Natural killer cell treated with Interleukin-12 subunit alpha and Interleukin-12 subunit beta and Interleukin-15 and Interleukin-18, amount 100 ng/mL, for 72 hours (primary cell): ENCODE data around the gene ARHGEF38. TPM values are rescaled to one million over a fixed set of nuclear protein-coding genes. Genes with fewer than 3 reads are reported as not detected.
"Not testable (repeated sequence)": the region's sequence is repeated elsewhere in the genome, so short reads cannot be mapped to it uniquely, and the experiment has no call there.

Experiments
- ATAC-seq, 2 donors: fragments of 150-1000 bp; cut with Tn5 transposase in 1 of 2; sonication (Bioruptor Pico), chemical (Tn5 transposase) in 1 of 2; 2 replicates each; pipeline ENCODE4 v1.10.0; 2021
- DNase-seq: peaks from one replicate; pipeline ENCODE4 v3.0.0; 2022; ENCODE audit warnings: low spot score
- H3K27ac Mint-ChIP-seq, 2 donors: 1 replicate in 1 of 2; 2 replicates in 1 of 2; pipeline ENCODE4 v1.8.0; 2022; ENCODE audit warnings: mixed read lengths in 2 of 2, mild to moderate bottlenecking in 1 of 2, moderate library complexity in 1 of 2
- H3K27me3 Mint-ChIP-seq, 2 donors: 1 replicate in 1 of 2; 2 replicates in 1 of 2; pipeline ENCODE4 v1.8.0; 2022; ENCODE audit warnings: mixed read lengths in 2 of 2
- H3K36me3 Mint-ChIP-seq: one replicate; pipeline ENCODE4 v1.8.0; 2022; ENCODE audit warnings: mixed read lengths
- H3K4me1 Mint-ChIP-seq, 2 donors: 1 replicate in 1 of 2; 2 replicates in 1 of 2; pipeline ENCODE4 v1.8.0; 2022; ENCODE audit warnings: low read depth in 2 of 2, mixed read lengths in 2 of 2, mild to moderate bottlenecking in 1 of 2
- H3K4me3 Mint-ChIP-seq: one replicate; pipeline ENCODE4 v1.8.0; 2022; ENCODE audit warnings: mixed read lengths
- H3K9me3 Mint-ChIP-seq: 2 replicates; pipeline ENCODE4 v1.8.0; 2022; ENCODE audit warnings: mixed read lengths
- total RNA-seq, 2 donors: library from RNA; stranded (reverse); gene quantifications; one replicate each; pipeline ENCODE4 v1.2.3, GENCODE V29; 2022

ARHGEF38 gene
- total RNA-seq, 2 donors from 2014 or later: not detected

GRCh38 chr4:105605493-105605892 lies 53.1 kb downstream of the ARHGEF38 start:
- Mint-ChIP-seq H3K4me1 (no peaks in the 10 kb centered on the region), H3K27me3 (peaks cover 5 to 9% of the 10 kb centered on the region in 2 donors), H3K27ac (no peak overlapping the region), H3K36me3 (no peaks in the 10 kb centered on the region), H3K9me3 (peaks cover 4% of the 10 kb centered on the region), H3K4me3 (no peak overlapping the region)
- no peak for DNase-seq
- ATAC-seq: no peak

- no peak overlapping the region for H3K4me3 Mint-ChIP-seq
- H3K36me3 Mint-ChIP-seq: no peaks in the 10 kb centered on the region
- DNase-seq (no peak), ATAC-seq (no peak)
- no peaks in the 10 kb centered on the region for H3K4me1 Mint-ChIP-seq
- peaks cover 9 to 10% of the 10 kb centered on the region in 2 donors for H3K27me3 Mint-ChIP-seq
- H3K9me3 Mint-ChIP-seq: peaks cover 4% of the 10 kb centered on the region
- H3K27ac Mint-ChIP-seq: no peak overlapping the region
These were observed 55.5 kb downstream of the ARHGEF38 start for GRCh38 chr4:105607876-105608275.

- not testable (repeated sequence) for H3K36me3 Mint-ChIP-seq, ATAC-seq, H3K27ac Mint-ChIP-seq, H3K4me1 Mint-ChIP-seq, DNase-seq, H3K4me3 Mint-ChIP-seq, H3K9me3 Mint-ChIP-seq
- peaks cover 9 to 10% of the 10 kb centered on the region in 2 donors for H3K27me3 Mint-ChIP-seq
These were observed 57.4 kb downstream of the ARHGEF38 start for GRCh38 chr4:105609819-105610218.

- H3K36me3 Mint-ChIP-seq: no peaks in the 10 kb centered on the region
- DNase-seq (no peak), ATAC-seq (no peak)
- no peak overlapping the region for H3K27ac Mint-ChIP-seq
- peaks cover 0 to 13% of the 10 kb centered on the region in 2 donors for H3K27me3 Mint-ChIP-seq
- H3K4me1 Mint-ChIP-seq: no peaks in the 10 kb centered on the region
- H3K4me3 Mint-ChIP-seq: no peak overlapping the region
- H3K9me3 Mint-ChIP-seq: peaks cover 8% of the 10 kb centered on the region
These were observed 60.9 kb downstream of the ARHGEF38 start for GRCh38 chr4:105613306-105613705.

GRCh38 chr4:105619188-105619931 lies 66.9 kb downstream of the ARHGEF38 start:
- H3K4me3 Mint-ChIP-seq: no peak overlapping the region
- peaks cover 4% of the 10 kb centered on the region for H3K9me3 Mint-ChIP-seq
- H3K4me1 Mint-ChIP-seq: no peaks in the 10 kb centered on the region
- no peak overlapping the region for H3K27ac Mint-ChIP-seq
- no peaks in the 10 kb centered on the region for H3K36me3 Mint-ChIP-seq
- ATAC-seq (no peak), DNase-seq (no peak)
- peaks cover 6 to 8% of the 10 kb centered on the region in 2 donors for H3K27me3 Mint-ChIP-seq

- peaks cover 3 to 12% of the 10 kb centered on the region in 2 donors for H3K27me3 Mint-ChIP-seq
- ATAC-seq (no peak), DNase-seq (no peak)
- no peaks in the 10 kb centered on the region for H3K36me3 Mint-ChIP-seq
- no peak overlapping the region for H3K27ac Mint-ChIP-seq
- no peaks in the 10 kb centered on the region for H3K4me1 Mint-ChIP-seq
- no peaks in the 10 kb centered on the region for H3K9me3 Mint-ChIP-seq
- no peak overlapping the region for H3K4me3 Mint-ChIP-seq
These were observed 68.4 kb downstream of the ARHGEF38 start for GRCh38 chr4:105620640-105621323.

GRCh38 chr4:105622269-105622668 lies 69.8 kb downstream of the ARHGEF38 start:
- Mint-ChIP-seq H3K27ac (no peak overlapping the region), H3K27me3 (peaks cover 7 to 27% of the 10 kb centered on the region in 2 donors), H3K9me3 (no peaks in the 10 kb centered on the region), H3K36me3 (no peaks in the 10 kb centered on the region), H3K4me1 (no peaks in the 10 kb centered on the region), H3K4me3 (no peak overlapping the region)
- ATAC-seq: no peak
- no peak for DNase-seq

GRCh38 chr4:105623099-105623498 lies 70.7 kb downstream of the ARHGEF38 start:
- Mint-ChIP-seq H3K36me3 (no peaks in the 10 kb centered on the region), H3K27ac (no peak overlapping the region), H3K27me3 (peaks cover 8 to 29% of the 10 kb centered on the region in 2 donors), H3K4me3 (no peak overlapping the region), H3K9me3 (no peaks in the 10 kb centered on the region), H3K4me1 (no peaks in the 10 kb centered on the region)
- DNase-seq (no peak), ATAC-seq (no peak)

GRCh38 chr4:105624530-105624929 lies 72.1 kb downstream of the ARHGEF38 start:
- Mint-ChIP-seq H3K27me3 (peaks cover 13 to 35% of the 10 kb centered on the region in 2 donors), H3K27ac (no peak overlapping the region), H3K9me3 (no peaks in the 10 kb centered on the region), H3K36me3 (no peaks in the 10 kb centered on the region), H3K4me3 (no peak overlapping the region), H3K4me1 (no peaks in the 10 kb centered on the region)
- no peak for ATAC-seq
- no peak for DNase-seq

- no peak overlapping the region for H3K27ac Mint-ChIP-seq
- H3K4me1 Mint-ChIP-seq: no peaks in the 10 kb centered on the region
- peaks cover 13 to 35% of the 10 kb centered on the region in 2 donors for H3K27me3 Mint-ChIP-seq
- H3K4me3 Mint-ChIP-seq: no peak overlapping the region
- H3K9me3 Mint-ChIP-seq: no peaks in the 10 kb centered on the region
- no peak for ATAC-seq
- no peaks in the 10 kb centered on the region for H3K36me3 Mint-ChIP-seq
- no peak for DNase-seq
These were observed 72.8 kb downstream of the ARHGEF38 start for GRCh38 chr4:105625214-105625613.

- Mint-ChIP-seq H3K4me1 (no peaks in the 10 kb centered on the region), H3K36me3 (no peaks in the 10 kb centered on the region), H3K27ac (no peak overlapping the region), H3K4me3 (no peak overlapping the region), H3K9me3 (no peaks in the 10 kb centered on the region), H3K27me3 (peaks cover 10 to 29% of the 10 kb centered on the region in 2 donors)
- ATAC-seq (no peak), DNase-seq (no peak)
These were observed 74.4 kb downstream of the ARHGEF38 start for GRCh38 chr4:105626846-105627245.

- Mint-ChIP-seq H3K27ac (no peak overlapping the region), H3K4me1 (no peaks in the 10 kb centered on the region), H3K4me3 (no peak overlapping the region), H3K9me3 (no peaks in the 10 kb centered on the region), H3K36me3 (no peaks in the 10 kb centered on the region), H3K27me3 (peaks cover 10 to 27% of the 10 kb centered on the region in 2 donors)
- DNase-seq (no peak), ATAC-seq (no peak)
These were observed 75.2 kb downstream of the ARHGEF38 start for GRCh38 chr4:105627620-105628019.

- no peaks in the 10 kb centered on the region for H3K36me3 Mint-ChIP-seq
- no peak overlapping the region for H3K27ac Mint-ChIP-seq
- H3K27me3 Mint-ChIP-seq: peaks cover 10 to 27% of the 10 kb centered on the region in 2 donors
- H3K4me1 Mint-ChIP-seq: no peaks in the 10 kb centered on the region
- H3K4me3 Mint-ChIP-seq: no peak overlapping the region
- DNase-seq (no peak), ATAC-seq (no peak)
- no peaks in the 10 kb centered on the region for H3K9me3 Mint-ChIP-seq
These were observed 78.5 kb downstream of the ARHGEF38 start for GRCh38 chr4:105630670-105631655.
